Natural killer cell (primary cell): Measurements from ENCODE around the gene OR4K13. TPM values are rescaled to one million over a fixed set of nuclear protein-coding genes. Genes with fewer than 3 reads are reported as not detected.

ENCODE experiments used
- ATAC-seq, 3 donors: fragments of 150-1000 bp in 2 of 3; fragments of 200-7000 bp in 1 of 3; cut with Tn5 transposase; 1 replicate in 1 of 3; 2 replicates in 2 of 3; pipeline ENCODE4 v1.10.0; 2021; ENCODE audit warnings: mild to moderate bottlenecking in 2 of 3, moderate library complexity in 2 of 3
- DNase-seq, 2 donors: peaks; one replicate each; pipeline versions ENCODE4 v3.0.0 to v3.0.0-alpha.2; 2013 to 2021; ENCODE audit warnings: mixed read lengths in 1 of 2
- H3K27ac ChIP-seq: one replicate; pipeline ENCODE4 v1.5.1; 2013; ENCODE audit warnings: mild to moderate bottlenecking, low read length
- H3K27me3 ChIP-seq: one replicate; pipeline ENCODE4 v1.6.1; 2013; ENCODE audit warnings: low read length; ENCODE audit not compliant: control insufficient read depth, insufficient read depth
- H3K36me3 ChIP-seq: one replicate; pipeline ENCODE4 v1.6.1; 2013; ENCODE audit warnings: low read length; ENCODE audit not compliant: control insufficient read depth, insufficient read depth
- H3K4me1 ChIP-seq: one replicate; pipeline ENCODE4 v1.6.1; 2013; ENCODE audit warnings: low read length; ENCODE audit not compliant: control insufficient read depth, insufficient read depth
- H3K4me3 ChIP-seq: one replicate; pipeline ENCODE4 v1.5.1; 2013; ENCODE audit warnings: low read length
- H3K9me3 ChIP-seq: one replicate; pipeline ENCODE4 v1.6.1; 2013; ENCODE audit warnings: low read length; ENCODE audit not compliant: control insufficient read depth, insufficient read depth
- H3K27ac Mint-ChIP-seq, 2 donors: one replicate each; pipeline ENCODE4 v1.8.0; 2022; ENCODE audit warnings: mild to moderate bottlenecking in 2 of 2, mixed read lengths in 2 of 2, moderate library complexity in 1 of 2
- H3K27me3 Mint-ChIP-seq, 2 donors: one replicate each; pipeline ENCODE4 v1.8.0; 2022; ENCODE audit warnings: low read depth in 2 of 2, mixed read lengths in 2 of 2
- H3K36me3 Mint-ChIP-seq: one replicate; pipeline ENCODE4 v1.8.0; 2022; ENCODE audit warnings: mixed read lengths
- H3K4me1 Mint-ChIP-seq, 2 donors: one replicate each; pipeline ENCODE4 v1.8.0; 2022; ENCODE audit warnings: mixed read lengths in 2 of 2
- H3K4me3 Mint-ChIP-seq: one replicate; pipeline ENCODE4 v1.8.0; 2022; ENCODE audit warnings: mild to moderate bottlenecking, moderate library complexity, mixed read lengths
- H3K9me3 Mint-ChIP-seq, 2 donors: one replicate each; pipeline ENCODE4 v1.8.0; 2022; ENCODE audit warnings: mixed read lengths in 2 of 2
- CTCF ChIP-seq: fragments of 200-600 bp; IDR thresholded peaks from one replicate; pipeline ENCODE4 v1.8.0; 2022; ENCODE audit warnings: antibody characterized with exemption
- WGBS: methylation state at CpG from one replicate; pipeline ENCODE4 v1.1.7; 2013; ENCODE audit warnings: missing lambda C conversion rate; ENCODE audit not compliant: insufficient coverage; 5-methylcytosine and 5-hydroxymethylcytosine counted together
- intact Hi-C: fragments of 100-400 bp; cut with micrococcal nuclease; formaldehyde crosslinking; loops from one replicate; pipeline ENCODE4 v1.14.2; 2022
- total RNA-seq, 4 donors: library from RNA; stranded (reverse); fragments of 120-200 nt in 1 of 4; gene quantifications; one replicate each; pipeline versions ENCODE4 v1.2.3 to v1.2.4, GENCODE V29; 2013 to 2022

The OR4K13 gene
- total RNA-seq, result not detected
- not detected for total RNA-seq (2013)

GRCh38 chr14:20035938-20036337 lies at the start of gene OR4K13:
Gene OR4K13 (minus strand): TSS chr14:20036038. CDS start chr14:20034758, 1,280 bp downstream.
- H3K4me3 ChIP-seq, result no peak within 1 kb of the TSS
- intact Hi-C loops, result no loop called here
- TF ChIP-seq CTCF, result no peak
- no peak within 1 kb of the TSS for H3K4me3 Mint-ChIP-seq
- DNase-seq (no peak), ATAC-seq (no peak)
- H3K27me3 ChIP-seq, result no peaks in the 10 kb centered on the region
- no peaks in the 10 kb centered on the region for H3K27me3 Mint-ChIP-seq
- WGBS, result 88% methylated on average over 4 of the region's 4 CpGs
- H3K9me3 Mint-ChIP-seq, result peaks cover 2 to 5% of the 10 kb centered on the region in 2 donors
- H3K9me3 ChIP-seq, result no peaks in the 10 kb centered on the region
- no peaks in the 10 kb centered on the region for H3K4me1 Mint-ChIP-seq
- H3K27ac ChIP-seq, result no peak within 1 kb of the TSS
- no peaks in the 10 kb centered on the region for H3K36me3 Mint-ChIP-seq
- no peaks in the 10 kb centered on the region for H3K36me3 ChIP-seq
- H3K4me1 ChIP-seq, result no peaks in the 10 kb centered on the region
- H3K27ac Mint-ChIP-seq, result no peak within 1 kb of the TSS

- H3K27me3 Mint-ChIP-seq, result peaks cover 0 to 3% of the 10 kb centered on the region in 2 donors
- no peak for ATAC-seq
Measured at GRCh38 chr14:20059745-20060144, 23.9 kb upstream of the OR4K13 start, which contains the start of gene OR4L1. Gene OR4L1 (plus strand): TSS chr14:20060045. CDS start chr14:20060045, 0 bp downstream.

GRCh38 chr14:20048202-20048601 lies 12.4 kb upstream of the OR4K13 start:
- TF ChIP-seq CTCF, result no peak
- Histone ChIP-seq H3K36me3 (no peaks in the 10 kb centered on the region), H3K4me1 (no peaks in the 10 kb centered on the region), H3K27ac (no peak overlapping the region), H3K9me3 (no peaks in the 10 kb centered on the region), H3K4me3 (no peak overlapping the region), H3K27me3 (no peaks in the 10 kb centered on the region)
- DNase-seq, result no peak
- H3K9me3 Mint-ChIP-seq, result no peaks in the 10 kb centered on the region
- H3K27ac Mint-ChIP-seq, result no peak overlapping the region
- intact Hi-C loops, result no loop called here
- no peak for ATAC-seq
- no peak overlapping the region for H3K4me3 Mint-ChIP-seq
- no peaks in the 10 kb centered on the region for H3K36me3 Mint-ChIP-seq
- no peaks in the 10 kb centered on the region for H3K4me1 Mint-ChIP-seq
- H3K27me3 Mint-ChIP-seq, result no peaks in the 10 kb centered on the region
- WGBS, result 83% methylated on average over 1 of the region's 1 CpG

More at GRCh38 chr14:20059745-20060144, 23.9 kb upstream of the OR4K13 start, which contains the start of gene OR4L1:
- Histone ChIP-seq H3K27me3 (no peaks in the 10 kb centered on the region), H3K27ac (no peak within 1 kb of the TSS), H3K4me1 (no peaks in the 10 kb centered on the region), H3K36me3 (no peaks in the 10 kb centered on the region), H3K4me3 (no peak within 1 kb of the TSS), H3K9me3 (peaks cover 11% of the 10 kb centered on the region)
- no peak for TF ChIP-seq CTCF
- DNase-seq, result no peak
- H3K9me3 Mint-ChIP-seq, result peaks cover 2 to 5% of the 10 kb centered on the region in 2 donors
- H3K36me3 Mint-ChIP-seq, result no peaks in the 10 kb centered on the region
- 65% methylated on average over 2 of the region's 2 CpGs for WGBS
- no peak within 1 kb of the TSS for H3K4me3 Mint-ChIP-seq
- intact Hi-C loops, result no loop called here
- no peak within 1 kb of the TSS for H3K27ac Mint-ChIP-seq
- H3K4me1 Mint-ChIP-seq, result no peaks in the 10 kb centered on the region

GRCh38 chr14:20044243-20044642 lies 8.4 kb upstream of the OR4K13 start:
- H3K27ac ChIP-seq, result no peak overlapping the region
- no peak for TF ChIP-seq CTCF
- H3K9me3 ChIP-seq, result no peaks in the 10 kb centered on the region
- peaks cover 2 to 5% of the 10 kb centered on the region in 2 donors for H3K9me3 Mint-ChIP-seq
- H3K27ac Mint-ChIP-seq, result no peak overlapping the region
- H3K4me1 ChIP-seq, result no peaks in the 10 kb centered on the region
- H3K36me3 ChIP-seq, result no peaks in the 10 kb centered on the region
- no peaks in the 10 kb centered on the region for H3K4me1 Mint-ChIP-seq
- no peak overlapping the region for H3K4me3 Mint-ChIP-seq
- DNase-seq, result no peak
- 94% methylated on average over 4 of the region's 5 CpGs for WGBS
- H3K27me3 Mint-ChIP-seq, result no peaks in the 10 kb centered on the region
- no peak for ATAC-seq
- intact Hi-C loops, result no loop called here
- H3K4me3 ChIP-seq, result no peak overlapping the region
- no peaks in the 10 kb centered on the region for H3K36me3 Mint-ChIP-seq
- no peaks in the 10 kb centered on the region for H3K27me3 ChIP-seq
